Measurements from ENCODE around the gene UXT.

DNA sequence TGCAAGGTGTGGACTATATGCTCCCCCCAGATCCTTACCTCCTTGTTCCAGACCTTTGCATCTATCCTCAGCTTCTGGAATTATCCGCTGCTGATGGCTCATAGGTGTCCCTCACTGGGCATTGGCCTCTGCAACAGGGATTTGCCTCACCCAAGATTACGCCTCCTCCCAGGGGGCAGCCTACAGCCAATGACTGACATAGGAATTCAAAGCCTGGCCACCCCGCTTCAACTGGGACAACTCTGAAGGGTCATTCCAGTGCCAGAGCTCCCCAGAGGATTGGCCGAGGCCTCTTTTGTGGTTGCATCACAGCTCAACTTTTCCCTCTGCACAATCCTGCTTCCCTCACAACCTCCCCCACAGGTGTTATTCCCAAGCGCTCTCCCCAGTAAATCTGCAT lies 44.4 kb downstream of the UXT start:
- TF ChIP-seq, protein P1, sequence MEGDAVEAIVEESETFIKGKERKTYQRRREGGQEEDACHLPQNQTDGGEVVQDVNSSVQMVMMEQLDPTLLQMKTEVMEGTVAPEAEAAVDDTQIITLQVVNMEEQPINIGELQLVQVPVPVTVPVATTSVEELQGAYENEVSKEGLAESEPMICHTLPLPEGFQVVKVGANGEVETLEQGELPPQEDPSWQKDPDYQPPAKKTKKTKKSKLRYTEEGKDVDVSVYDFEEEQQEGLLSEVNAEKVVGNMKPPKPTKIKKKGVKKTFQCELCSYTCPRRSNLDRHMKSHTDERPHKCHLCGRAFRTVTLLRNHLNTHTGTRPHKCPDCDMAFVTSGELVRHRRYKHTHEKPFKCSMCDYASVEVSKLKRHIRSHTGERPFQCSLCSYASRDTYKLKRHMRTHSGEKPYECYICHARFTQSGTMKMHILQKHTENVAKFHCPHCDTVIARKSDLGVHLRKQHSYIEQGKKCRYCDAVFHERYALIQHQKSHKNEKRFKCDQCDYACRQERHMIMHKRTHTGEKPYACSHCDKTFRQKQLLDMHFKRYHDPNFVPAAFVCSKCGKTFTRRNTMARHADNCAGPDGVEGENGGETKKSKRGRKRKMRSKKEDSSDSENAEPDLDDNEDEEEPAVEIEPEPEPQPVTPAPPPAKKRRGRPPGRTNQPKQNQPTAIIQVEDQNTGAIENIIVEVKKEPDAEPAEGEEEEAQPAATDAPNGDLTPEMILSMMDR (IDR thresholded peaks at IDR 0.05), result no peak
- TF ChIP-seq ZNF423 (CRISPR knock-in tag; IDR thresholded peaks at IDR 0.05) (no peak), USF2 (CRISPR knock-in tag; IDR thresholded peaks at IDR 0.05) (no peak)

All from WTC11 (cell line).